HG03039 (cell line): Measurements from ENCODE around the gene ZNF436.
"Not testable (repeated sequence)": the region's sequence is repeated elsewhere in the genome, so short reads cannot be mapped to it uniquely, and the experiment has no call there.

Source experiments
- ATAC-seq: cut with Tn5 transposase; IDR thresholded peaks from one replicate; pipeline ENCODE4 v1.9.1; 2021; ENCODE audit warnings: mild to moderate bottlenecking, moderate library complexity; ENCODE audit not compliant: unreplicated experiment

The ZNF436 gene

GRCh38 chr1:23330846-23331245 is 38.8 kb downstream of the ZNF436 start:
- ATAC-seq: no peak

- no peak for ATAC-seq
These were observed 44.2 kb downstream of the ZNF436 start for GRCh38 chr1:23325393-23325792.

GRCh38 chr1:23322770-23323169 is 46.9 kb downstream of the ZNF436 start:
- no peak for ATAC-seq

GRCh38 chr1:23310280-23310679 is 59.4 kb downstream of the ZNF436 start:
- not testable (repeated sequence) for ATAC-seq
